Fibroblast of skin of scalp (primary cell): ENCODE data around the gene ADIPOR2.

Source experiments
- DNase-seq: peaks from one replicate; pipeline ENCODE4 v3.0.0-alpha.2; 2013

ADIPOR2 gene

DNA sequence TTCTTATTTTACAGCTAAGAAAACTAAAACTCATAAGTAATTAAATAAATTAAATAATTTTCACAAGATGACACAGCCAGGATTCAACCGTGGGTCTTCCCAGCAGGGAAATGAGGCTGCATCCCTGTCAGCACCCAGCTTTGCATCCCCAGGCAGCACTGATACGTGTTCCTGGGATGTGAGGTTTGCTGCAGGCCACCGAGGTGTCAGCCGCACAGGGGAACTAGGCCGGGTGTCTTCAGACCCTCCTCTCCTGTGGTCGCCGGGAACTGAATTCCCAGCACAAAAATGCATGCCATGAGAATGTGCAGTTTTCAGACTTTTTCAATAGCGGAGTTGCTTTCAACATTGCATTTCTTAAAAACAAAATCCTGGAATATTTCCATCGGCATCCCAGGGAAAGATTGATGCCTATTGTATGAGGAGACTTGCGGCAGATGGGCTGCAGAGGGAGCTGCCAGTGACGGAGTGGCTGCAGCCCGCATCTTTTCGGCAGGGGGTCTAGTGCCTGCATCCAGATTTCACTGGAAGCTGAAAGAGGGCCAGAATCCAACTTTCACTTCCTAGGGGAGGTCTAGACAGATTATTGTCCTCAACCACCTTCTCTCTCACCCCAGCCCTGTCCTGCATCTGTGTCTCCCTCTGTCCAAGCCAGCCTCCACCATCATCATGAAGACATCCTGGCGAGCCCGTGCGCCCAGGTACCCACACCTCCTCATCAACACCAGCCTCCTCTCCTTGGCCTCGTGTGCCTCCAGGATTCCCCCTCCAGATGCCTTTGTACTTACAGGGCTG, 142.1 kb downstream of the ADIPOR2 start:
- DNase-seq, result no peak

DNA sequence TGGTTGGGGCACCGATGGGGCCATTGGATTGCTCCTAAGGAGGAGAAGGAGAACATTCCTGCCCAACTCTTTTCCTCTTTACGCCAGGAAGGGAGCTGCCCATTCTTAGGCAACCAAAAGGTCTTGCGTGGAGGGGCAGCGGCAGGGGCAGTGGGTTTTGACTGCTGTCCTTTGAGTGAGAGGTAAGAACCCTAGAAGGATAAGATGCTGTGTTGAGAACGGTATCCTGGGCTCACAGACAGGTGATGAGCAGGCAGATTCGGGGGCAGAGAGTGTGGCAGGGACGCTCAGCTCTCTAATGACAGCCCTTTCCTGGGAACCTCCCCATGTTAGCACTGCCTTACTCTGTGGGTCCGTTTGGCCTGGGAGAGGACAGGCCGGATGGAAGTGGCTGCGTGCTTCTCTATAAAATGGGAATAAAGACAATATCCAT, 142.7 kb downstream of the ADIPOR2 start:
- DNase-seq, result no peak

DNA sequence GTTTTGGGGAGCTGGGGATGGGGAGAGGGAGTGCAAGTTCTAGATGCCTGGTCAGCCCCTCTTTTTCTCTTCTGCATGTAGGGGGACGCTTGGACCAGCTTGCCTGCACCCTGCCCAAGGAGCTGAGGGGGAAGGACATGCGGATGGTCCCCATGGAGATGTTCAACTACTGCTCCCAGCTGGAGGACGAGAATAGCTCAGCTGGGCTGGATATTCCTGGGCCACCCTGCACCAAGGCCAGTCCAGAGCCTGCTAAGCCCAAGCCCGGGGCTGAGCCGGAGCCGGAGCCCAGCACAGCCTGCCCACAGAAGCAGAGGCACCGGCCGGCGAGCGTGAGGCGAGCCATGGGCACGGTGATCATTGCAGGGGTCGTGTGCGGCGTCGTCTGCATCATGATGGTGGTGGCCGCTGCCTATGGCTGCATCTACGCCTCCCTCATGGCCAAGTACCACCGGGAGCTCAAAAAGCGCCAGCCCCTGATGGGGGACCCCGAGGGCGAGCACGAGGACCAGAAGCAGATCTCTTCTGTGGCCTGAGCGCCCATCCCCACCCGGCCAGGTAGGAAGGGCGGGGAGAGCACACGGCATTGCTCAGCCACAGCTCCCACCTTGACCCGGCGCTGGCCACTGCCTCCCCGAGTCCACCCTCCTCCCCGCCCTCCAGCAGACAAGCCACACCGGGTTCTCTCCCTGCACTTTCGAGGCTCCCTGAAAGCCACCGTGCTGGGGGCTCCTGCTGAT, 143.5 kb downstream of the ADIPOR2 start:
- no peak for DNase-seq

DNA sequence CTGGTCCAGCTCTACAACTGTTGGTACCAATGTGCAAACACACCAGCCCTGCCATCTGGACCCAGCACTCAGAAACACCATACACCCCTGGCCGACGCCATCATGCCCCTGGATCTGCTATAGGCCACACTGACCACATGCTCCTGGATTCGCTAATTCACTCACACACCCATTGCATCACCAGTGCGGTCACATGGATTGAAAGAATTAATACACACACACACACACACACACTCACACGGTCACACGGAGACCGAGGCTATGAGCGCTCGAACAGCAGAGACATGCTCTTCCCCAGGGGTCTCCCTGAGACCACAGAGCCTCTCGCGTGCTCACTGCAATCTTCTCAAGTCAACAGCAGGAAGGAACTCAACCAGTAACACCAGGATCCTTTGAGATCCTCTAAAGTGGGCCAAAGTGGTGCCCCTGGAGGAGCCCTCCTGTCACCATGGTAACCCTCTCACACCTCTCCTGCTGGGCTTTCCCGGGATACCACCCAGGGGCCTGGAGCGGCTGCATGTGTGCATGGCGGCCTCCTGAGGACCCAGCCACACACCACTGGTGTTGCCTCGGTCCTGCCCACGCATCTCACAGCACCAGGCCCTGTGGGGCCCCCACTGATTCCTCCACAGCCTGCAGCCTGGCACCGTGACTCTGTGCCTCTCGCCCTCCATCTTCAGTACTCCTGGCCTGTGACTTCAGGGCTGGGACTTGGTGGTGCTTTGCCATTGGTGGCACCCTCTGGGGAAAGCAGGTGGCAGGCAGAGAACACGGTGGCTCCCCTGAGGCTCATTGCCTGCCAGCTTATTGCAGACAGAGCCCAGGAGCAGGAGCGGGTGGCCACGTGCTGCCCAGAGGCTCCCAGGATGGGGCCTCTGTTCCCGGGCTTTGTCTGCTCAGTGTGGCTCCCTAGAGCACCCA, 144.6 kb downstream of the ADIPOR2 start:
- no peak for DNase-seq

DNA sequence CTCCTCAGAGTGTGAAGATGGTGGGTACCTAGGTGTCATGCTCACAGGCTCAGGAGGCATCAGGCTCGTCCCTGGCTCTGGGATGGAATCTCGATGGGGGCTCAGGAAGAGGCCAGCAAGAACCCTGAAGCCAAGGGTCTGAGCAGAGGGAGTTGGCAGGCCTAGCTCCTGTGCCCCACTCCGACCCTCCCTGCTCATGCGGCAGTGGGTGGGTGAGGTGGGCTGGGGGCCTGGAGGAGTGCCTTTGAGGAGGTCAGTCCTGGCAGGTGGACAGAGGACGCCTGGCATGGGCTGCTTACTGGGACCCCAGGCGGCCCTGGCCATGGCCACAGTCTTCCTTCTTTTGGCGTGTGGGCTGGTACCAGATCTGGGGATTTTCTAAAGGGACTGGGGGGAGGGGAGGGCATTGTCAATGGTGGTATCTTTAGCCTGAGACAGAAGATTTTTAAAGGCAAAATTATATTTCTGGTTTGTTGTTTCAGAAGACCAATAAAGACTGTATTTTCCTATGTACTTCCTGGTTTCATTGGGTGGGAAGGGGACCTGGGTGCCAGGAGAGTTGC, 145.5 kb downstream of the ADIPOR2 start:
- no peak for DNase-seq

DNA sequence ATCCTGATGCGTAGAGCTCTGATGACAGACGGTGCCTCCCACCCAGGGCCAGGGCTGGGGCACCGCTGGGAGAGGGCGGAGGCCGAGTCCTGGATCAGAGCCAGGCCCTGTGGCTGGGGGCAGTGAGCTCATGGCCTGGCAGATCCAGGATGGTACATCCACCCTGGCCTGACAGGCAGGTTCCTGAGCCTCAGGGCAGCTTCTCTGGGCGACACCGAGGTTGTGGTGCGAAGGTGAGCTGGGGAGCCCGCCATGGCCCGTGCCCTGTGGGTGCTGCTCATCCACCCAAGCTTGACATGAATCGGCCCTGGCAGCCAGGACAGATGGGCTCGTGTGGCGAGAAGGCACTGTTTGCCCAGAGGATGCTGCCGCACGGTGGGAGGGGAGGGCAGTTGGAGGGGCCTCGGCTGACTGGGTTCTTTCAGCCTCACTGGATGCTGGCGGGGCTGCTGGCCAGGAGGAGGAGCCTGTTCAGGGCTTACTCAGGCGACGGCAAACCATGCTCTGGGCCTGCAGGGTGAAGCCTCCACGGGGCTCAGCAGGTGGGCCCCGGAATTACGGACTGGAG, 146.1 kb downstream of the ADIPOR2 start:
- no peak for DNase-seq

DNA sequence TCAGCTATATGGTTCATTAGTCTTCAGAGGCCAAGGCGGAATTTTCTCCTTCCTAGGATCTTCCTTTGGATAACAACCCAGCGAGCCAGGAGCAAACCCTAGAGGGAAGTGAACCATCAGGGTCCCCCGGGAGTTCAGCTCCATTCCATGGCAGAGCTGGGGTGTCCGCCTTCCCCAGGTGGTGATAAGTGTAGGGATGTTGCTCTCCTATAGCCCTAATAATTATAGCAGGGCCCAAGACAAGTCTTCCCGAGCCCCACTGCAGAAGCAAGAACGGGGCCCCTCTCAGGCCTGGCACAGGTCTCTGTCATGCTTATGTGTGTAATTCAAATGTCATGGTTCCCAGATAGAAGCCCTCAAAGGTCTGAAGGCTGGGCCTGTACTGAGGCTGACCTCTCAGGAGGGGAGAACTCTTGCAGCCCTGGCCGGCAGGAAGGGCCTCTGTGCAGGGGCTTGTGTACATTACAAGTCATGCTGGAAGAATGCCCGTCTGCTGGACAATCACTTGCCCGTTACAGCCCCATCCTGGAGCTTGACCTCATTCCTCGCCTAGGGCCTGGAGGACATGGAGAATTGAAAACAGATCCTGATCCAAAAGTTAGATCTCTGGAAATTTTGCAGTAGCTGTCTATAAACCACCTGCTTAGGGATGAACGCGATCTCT, 146.8 kb downstream of the ADIPOR2 start:
- DNase-seq, result no peak
